ENCODE measurements around the gene STON2.
A peak's percentile ranks its signal among the peaks of the same experiment; 100 is the strongest.

The STON2 gene

DNA sequence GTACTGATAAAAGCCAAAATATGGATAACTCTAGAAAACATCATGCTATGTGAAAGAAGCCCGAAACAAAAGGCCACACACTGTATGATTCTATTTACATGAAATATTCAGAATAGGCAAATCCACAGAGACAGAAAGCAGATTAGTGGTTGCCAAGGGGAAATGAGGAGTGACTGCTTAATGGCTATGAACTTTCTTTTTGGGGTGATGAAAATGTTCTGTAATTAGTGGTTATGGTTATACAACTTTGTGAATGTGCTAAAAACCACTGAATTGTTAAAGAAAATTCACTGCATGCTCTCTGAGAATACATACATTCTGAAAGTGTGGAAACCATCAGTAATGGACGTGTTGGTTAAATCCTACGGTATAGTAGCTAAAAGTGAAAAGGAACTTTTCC, 39.9 kb upstream of the STON2 start:
- TF ChIP-seq, protein P1, sequence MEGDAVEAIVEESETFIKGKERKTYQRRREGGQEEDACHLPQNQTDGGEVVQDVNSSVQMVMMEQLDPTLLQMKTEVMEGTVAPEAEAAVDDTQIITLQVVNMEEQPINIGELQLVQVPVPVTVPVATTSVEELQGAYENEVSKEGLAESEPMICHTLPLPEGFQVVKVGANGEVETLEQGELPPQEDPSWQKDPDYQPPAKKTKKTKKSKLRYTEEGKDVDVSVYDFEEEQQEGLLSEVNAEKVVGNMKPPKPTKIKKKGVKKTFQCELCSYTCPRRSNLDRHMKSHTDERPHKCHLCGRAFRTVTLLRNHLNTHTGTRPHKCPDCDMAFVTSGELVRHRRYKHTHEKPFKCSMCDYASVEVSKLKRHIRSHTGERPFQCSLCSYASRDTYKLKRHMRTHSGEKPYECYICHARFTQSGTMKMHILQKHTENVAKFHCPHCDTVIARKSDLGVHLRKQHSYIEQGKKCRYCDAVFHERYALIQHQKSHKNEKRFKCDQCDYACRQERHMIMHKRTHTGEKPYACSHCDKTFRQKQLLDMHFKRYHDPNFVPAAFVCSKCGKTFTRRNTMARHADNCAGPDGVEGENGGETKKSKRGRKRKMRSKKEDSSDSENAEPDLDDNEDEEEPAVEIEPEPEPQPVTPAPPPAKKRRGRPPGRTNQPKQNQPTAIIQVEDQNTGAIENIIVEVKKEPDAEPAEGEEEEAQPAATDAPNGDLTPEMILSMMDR (conservative IDR thresholded peaks at IDR 0.05; ENCODE audit: low read length), result no peak
- DNase-seq (ENCODE audit: low read depth), result no peak
- no peak overlapping the region for H3K4me3 ChIP-seq (ENCODE audit: low read length)

DNA sequence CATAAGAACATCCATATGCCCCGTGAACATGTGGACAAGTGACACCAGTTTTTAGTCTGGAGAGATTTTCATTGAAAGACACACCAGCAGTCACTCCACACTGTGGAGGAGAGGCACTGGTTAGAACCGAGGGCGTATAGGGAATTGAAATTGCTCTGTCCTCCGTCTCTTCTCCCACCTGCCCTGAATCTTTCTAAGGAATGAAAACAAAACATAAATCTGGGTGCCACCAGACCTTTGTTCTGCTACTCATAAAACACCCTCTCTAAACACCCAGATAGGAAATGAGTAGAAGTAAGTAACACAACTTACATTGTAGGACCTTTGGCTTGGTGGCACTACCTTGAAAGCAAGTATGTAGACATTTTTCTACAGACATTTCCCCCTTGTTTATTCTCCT, 37.1 kb upstream of the STON2 start:
- DNase-seq (ENCODE audit: low read depth), result no peak
- TF ChIP-seq, protein P1 (conservative IDR thresholded peaks at IDR 0.05; ENCODE audit: low read length), result no peak
- H3K4me3 ChIP-seq (ENCODE audit: low read length), result no peak overlapping the region

DNA sequence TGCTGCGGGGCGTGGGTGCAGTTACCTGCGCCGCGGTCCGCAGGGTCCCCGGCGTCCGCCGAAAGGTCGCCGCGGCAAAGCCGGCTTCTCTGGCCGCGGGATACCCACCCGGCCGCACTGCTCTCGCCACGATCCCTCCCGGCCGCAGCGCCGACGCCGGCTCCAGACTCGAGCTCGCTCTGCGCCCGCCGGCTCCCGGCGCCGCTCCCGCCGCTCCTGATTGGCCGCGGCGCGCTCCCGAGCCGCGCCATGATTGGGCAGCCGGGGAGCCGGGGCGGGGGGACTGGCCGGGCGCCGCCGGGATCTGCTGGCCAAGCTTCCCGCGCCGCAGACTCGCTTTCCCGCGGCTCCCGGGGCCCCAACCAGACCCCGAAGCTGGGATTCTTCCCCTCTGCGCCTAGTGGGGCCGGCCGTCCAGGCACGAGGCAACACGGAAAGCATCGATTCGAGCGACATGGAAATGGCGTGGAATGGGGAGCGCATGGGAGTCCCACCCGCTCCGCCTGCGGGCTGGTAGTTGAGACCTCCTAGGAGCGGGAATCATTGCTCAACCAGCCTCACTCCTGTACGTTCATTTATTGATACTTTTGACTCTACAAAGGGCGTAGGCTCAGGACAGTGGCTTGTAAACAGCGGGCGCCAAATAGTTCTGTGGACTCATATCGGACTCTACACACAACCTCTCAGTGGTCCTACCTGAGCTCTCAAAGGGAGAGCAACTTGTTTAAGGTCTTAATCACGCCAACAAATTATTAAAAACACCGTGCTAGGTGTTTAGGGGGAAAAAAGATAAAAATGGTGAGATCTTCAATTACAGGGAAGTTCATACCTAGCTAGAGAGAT, 36.4 kb upstream of the STON2 start:
- DNase-seq (ENCODE audit: low read depth), result peak; percentile 42
- TF ChIP-seq, protein P1 (conservative IDR thresholded peaks at IDR 0.05; ENCODE audit: low read length), result no peak
- H3K4me3 ChIP-seq (ENCODE audit: low read length), result peak overlapping the region; percentile 47

DNA sequence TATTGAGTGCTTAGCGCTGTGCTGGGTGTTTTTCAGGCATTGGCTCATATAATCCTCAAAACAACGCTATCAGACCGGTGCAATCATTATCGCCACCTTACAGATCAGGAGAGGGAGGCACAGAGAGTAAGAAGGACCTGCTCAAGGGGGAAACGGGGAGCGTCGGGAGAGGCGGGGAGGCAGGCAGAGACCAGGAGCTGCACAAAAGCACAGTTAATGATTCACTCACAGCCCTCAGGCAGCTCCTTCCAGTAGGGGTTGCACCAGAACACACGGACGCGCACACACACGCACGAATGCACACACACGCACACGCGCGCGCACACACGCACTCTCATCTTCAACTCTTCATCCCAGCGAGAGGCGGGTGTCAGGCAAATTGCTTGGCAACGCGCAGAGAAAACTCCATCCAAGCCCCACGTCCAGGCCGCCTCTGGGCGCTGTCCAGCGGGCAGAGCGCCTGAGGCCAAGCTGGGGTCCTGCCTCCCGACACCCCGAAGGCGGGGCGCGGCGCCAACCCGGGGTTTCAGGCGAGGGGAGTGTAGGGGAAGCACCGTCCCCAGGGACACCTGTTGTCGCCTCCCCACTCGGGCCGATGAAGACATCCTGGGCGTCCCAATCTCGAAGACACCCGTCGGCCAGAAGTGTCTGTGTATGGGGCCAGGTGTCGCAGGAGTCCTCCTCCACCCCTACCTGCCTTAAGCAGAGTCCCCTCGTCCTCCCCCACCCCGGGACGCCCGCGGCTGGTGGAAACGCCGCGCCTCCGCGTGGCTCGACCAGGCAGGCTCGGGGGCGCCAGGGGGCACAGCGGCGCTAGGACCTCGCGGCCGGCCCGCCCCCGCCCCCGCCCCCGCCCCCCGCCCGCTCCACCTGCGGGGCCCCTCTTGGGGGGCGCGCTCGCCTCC, 35.5 kb upstream of the STON2 start:
- TF ChIP-seq, protein P1 (conservative IDR thresholded peaks at IDR 0.05; ENCODE audit: low read length), result no peak
- peak overlapping the region; percentile 13 for H3K4me3 ChIP-seq (ENCODE audit: low read length)
- DNase-seq (ENCODE audit: low read depth), result peak; percentile 11

DNA sequence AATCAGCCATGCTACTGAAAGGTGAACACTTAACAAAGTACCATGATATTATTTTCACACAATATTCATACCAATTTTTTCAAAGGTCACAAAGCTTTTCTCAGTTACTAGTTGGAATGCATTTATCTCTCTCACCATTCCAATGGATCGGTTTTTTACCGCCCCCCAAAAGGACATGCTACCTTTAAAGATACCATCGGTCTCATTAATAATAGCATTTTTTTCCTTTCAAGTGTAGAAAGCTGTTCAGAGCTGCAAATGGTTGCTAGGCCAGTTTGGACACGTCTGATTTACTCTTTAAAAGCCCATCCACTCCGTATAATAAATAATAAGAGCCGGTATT, 34.9 kb upstream of the STON2 start:
- no peak overlapping the region for H3K4me3 ChIP-seq (ENCODE audit: low read length)
- TF ChIP-seq, protein P1 (conservative IDR thresholded peaks at IDR 0.05; ENCODE audit: low read length), result no peak
- no peak for DNase-seq (ENCODE audit: low read depth)

DNA sequence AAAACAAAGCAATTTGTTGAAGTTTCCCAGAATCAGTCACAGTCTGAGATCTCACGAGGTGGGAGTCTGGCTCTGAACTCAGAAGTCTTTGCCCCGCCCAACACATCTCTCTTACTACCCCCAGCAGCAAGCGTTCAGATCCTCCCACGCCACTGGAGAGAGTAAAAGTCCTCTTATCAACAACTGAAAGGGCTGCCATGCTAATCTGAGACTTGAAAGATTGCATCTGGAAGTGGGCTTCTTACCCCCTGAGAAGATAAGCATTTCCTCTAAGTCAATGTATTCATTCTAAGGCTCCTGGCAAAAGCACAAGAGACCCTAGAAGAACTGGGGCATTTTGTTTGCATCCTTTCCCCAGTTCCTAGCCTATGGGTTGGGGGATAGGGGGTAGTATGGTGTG, 34.1 kb upstream of the STON2 start:
- H3K4me3 ChIP-seq (ENCODE audit: low read length), result no peak overlapping the region
- no peak for DNase-seq (ENCODE audit: low read depth)

More for the DNA sequence above, 34.1 kb upstream of the STON2 start:
- TF ChIP-seq, protein P1 (conservative IDR thresholded peaks at IDR 0.05; ENCODE audit: low read length), result no peak
